Activated CD8-positive, alpha-beta memory T cell treated with anti-CD3 and anti-CD28 coated beads, Interleukin-2, amount 50 U/mL, for 24 hours (primary cell): ENCODE results near the gene CALM1.

ENCODE experiments used
- DNase-seq: peaks from one replicate; pipeline ENCODE4 v3.0.0-alpha.2; 2020; ENCODE audit errors: extremely low read depth

The CALM1 gene

DNA sequence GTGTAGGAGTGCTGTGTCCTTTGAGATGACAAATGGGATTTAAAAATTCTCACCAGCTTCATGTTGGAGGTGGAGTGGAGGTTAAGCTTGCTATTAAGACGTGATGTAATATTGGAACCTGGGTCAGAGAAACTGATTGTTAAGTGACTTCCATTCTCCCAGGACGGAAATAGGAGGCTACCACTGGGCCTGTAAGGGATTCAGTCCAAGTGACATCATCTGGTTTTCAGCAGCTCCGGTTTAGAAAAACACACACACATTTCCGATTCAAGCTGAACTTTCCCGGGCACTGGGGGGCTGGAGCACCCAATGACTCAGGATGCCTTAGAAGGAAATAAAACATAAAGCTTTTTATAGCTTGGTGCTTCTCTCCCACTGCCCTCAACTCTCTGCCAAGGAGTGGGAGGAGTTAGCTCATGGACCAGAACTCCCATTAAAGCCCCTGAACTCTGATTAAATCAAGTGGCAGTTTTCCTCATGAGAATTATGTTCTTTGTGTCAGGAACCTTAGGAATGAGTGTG lies 12.4 kb downstream of the CALM1 start:
- DNase-seq = no peak

DNA sequence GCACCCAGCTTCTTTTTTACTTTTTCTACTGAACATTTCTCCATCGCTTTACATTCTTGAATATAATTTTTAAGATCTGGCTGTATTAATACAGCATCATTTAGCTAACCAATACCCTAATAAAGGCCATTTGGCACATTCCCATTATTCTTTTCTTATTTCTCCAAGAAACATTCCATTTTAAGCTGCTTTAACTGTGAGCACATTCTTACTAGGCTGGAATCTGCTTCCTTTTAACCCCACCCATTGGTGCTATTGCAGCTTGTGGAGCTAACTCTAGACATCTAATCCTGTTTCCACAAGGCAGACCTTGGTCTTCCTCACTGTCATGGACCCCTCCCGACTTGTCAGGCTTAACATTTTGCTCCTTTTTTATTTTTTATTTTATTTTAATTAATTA lies 15.2 kb downstream of the CALM1 start:
- no peak for DNase-seq

DNA sequence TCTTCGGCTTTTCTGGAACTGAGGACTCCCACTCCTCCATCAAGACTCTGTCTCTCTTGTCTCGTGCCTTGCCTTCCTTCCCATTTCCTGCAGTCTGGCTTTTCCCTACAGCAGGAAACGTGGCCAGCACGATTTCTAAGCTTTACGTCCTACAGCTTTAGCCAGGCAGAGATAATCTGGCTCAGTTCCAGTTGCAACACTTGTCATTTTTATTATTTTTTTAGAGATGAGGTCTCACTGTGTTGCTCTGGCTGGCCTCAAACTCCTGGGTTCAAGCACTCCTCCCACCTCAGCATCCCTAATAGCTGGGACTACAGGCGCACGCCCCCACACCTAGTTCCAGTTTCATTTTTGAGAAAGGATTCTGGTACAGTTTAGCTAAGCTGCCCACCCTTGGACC lies 19.9 kb downstream of the CALM1 start:
- no peak for DNase-seq

DNA sequence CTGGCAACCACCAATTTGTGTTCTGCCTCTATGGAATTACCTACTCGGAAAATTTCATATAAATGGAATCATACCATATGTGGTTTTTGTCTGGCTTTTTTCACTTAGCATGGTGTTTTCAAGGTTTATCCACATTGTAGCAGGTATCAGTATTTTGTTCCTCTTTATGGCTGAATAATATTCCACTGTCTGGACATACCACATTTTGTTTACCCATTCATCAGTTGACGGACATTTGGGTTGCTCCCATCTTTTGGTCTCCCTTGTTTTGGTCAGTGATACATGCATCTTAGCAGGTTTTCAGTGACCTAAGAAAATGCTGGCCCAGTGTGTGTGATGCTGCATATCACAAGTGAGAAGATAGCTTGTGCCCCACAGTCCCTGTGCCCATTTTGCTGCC lies 21.2 kb downstream of the CALM1 start:
- no peak for DNase-seq

DNA sequence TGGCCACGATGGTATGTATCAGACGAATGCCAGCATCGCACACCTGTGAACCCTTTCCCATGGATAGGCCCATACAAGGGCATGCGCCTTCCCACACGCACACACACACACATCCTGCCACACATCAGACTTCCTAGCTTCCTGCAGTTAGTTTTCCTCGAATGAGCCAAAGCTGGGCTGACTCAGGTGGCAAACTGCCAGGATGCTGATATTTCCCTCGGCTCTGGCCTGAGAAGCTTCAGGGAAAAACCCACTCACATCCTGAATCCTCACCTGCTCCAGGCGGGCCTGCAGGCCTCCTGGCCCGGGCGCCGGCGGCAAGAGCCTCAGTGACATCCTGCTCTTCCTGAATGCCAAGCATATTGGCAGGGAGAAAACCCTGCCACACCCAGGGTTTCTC lies 22.4 kb downstream of the CALM1 start:
- no peak for DNase-seq

DNA sequence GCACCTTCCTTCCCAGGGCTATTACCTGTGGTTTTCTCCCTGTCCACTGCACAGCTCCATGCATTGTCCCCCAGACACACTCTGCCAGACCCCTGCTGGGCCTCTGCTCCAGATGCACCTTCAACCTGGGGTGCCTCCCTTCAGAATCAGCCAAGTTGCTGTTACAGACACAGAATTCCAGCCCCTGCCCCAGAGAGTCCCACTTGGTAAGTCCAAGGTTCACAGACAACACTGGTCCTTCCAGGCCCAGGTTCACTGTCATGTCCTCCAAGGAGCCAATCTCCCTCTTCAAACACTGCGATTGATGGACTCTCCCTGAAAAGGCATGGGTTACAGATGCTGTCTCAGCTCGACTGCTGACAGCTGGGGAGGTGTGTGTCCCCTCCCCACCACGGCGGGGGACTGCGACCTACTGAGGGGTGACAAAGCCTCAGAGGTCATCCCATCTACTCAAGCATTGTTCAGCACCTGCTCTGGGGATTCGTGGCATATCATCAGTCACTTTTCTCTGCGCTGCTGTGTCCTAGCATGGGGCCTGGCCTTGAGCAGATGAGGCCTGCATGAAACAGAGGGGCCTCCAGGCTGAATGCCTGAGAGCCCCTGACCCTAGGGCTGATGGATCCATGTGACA lies 24.3 kb downstream of the CALM1 start:
- no peak for DNase-seq

DNA sequence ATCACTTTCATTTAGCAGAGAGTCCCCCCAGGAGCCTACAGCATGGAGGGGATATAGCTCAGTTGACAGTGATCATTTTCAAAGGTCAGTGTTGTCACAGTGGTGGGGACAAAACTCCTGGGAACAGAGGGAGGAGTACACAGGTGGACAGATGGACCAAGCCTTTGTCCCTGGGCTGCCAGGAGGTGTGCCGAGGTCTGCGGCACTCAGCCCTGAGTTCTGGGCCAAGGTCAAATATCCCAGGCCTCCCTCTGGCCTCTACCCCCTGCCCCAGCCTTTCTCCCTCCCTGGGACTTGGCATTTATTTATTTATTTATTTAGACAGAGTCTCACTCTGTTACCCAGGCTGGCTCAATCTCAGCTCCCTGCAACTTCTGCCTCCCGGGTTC lies 24.8 kb downstream of the CALM1 start:
- no peak for DNase-seq

DNA sequence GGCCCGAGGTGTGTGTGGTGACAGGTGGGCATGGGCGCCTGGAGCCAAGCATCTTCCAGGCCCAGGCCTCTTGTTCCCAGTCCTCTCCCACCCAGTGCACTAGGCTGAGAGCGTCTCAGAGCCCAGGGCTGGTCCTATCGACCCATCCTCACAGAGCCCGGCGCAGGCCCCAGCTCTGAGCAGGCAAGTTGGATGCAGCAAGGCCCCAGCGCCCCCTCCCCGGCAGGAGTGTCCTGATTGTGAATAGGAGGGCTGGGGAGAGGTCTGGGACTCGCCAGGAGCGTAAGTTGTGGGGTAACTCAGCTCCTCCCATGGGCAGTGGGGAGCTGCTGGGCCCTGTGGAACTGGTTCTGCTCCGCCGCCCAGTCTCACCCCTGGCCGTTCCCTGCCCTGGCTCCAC lies 26.3 kb downstream of the CALM1 start:
- DNase-seq = no peak

DNA sequence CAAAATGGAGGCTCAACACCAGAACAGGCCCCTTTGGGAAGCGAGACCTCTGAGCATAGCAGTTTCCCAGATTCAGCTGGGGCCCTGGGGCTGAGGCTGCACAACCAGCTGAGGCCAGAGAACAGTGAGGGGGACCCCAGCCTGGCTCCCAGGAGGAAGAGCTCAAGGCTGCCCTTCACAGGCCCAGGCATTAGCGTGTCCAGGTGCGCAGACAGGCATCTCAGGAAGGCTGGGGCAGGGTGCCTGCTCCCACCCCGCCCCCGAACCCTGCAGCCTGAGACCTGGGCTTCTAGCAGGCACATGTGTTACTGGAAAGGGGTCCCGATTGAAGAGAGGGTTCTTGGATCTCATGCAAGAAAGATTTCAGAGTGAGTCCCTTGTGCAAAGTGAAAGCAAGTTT lies 27.2 kb downstream of the CALM1 start:
- no peak for DNase-seq

DNA sequence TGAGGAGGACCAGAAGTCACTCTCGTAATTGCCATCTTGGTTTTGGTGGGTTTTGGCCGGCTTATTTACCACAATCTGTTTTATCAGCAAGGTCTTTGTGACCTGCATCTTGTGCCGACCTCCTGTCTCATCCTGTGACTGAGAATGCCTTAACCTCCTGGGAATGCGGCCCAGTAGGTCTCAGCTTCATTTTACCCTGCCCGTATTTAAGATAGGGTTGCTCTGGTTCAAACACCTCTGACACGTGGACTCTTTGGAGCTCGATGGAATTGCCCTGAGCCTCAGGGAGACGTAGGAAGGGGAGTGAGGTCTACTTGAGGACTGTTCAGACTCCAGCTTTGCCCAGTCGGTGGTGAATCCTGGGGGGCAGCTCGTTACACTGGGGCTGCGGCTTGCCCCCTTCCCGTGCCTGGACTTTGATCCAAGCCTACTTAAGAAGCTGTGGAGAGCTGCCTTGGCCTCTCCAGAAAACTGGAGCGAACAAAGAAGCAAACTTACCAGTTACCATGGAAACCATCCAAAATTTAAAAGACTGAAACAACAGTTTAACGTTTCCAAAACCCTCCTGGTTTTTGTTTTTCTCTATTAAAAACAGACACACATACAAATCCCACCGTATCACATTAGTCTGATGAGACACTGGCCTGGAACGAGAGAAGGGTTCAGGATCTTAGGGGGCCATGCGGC lies 28.0 kb downstream of the CALM1 start:
- DNase-seq = no peak

DNA sequence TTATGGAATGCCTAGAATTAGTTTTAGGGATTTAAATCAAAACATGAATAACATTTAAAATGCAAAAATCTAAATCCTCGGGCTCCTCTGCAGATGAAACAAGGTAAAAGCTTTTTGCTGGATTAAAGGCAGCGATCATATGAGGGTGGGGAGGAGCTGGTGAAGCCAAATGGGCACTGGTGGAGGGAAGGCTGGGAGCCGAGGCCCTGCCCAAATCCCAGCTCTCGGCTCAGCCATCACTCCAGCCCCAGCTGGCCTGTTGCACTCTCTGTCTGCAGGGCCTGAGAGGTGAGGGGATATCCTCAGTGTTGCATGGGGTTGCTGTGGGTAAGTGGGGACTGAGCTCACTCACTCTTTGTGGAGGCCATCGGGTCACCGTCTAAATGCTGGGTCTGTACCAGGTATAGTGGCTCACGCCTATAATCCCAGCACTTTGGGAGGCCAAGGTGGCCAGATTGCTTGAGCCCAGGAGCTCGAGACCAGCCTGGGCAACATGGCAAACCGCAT lies 28.6 kb downstream of the CALM1 start:
- DNase-seq = no peak

DNA sequence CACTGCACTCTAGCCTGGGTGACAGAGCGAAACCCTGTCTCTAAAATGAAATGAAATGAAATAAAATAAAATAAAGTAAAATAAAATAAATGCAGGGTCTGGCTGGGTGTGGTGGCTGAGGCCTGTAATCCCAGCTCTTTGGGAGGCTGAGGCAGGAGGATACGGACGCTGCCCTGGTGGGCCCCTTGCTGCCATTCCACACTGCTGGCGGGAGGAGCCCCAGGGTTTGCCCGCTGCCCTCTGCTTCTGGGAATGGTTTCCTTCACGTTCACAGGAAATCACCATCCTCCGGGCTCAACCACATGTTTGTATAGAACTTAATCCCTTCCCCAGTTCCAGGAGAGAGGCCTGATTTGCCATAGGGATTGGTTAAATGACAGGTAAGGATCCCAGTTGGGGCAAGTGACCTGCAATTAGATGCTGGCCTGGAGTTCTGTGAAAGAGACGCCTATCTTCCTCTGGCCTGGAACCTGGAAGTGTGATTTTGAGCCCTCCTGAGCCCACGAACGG lies 29.3 kb downstream of the CALM1 start:
- DNase-seq = no peak

DNA sequence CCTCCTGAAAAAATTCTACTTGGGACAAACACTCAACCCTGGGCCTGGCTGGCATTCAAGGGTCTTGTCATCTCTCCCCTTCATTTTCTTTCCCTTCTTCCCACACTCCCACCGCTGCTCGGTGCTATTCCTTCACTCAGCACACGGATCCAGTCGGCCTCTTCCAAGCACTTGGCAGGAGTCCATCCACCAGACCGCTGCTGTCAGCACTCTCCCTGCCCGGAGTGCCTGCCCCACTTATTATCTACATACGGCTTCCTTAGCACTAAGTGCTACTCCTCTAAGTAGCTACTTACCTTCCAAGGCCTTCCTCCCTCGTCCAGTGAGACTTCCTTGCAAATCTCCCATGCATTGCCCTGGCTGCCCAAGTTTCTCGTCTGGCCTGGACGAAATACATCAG lies 29.8 kb downstream of the CALM1 start:
- DNase-seq = no peak

DNA sequence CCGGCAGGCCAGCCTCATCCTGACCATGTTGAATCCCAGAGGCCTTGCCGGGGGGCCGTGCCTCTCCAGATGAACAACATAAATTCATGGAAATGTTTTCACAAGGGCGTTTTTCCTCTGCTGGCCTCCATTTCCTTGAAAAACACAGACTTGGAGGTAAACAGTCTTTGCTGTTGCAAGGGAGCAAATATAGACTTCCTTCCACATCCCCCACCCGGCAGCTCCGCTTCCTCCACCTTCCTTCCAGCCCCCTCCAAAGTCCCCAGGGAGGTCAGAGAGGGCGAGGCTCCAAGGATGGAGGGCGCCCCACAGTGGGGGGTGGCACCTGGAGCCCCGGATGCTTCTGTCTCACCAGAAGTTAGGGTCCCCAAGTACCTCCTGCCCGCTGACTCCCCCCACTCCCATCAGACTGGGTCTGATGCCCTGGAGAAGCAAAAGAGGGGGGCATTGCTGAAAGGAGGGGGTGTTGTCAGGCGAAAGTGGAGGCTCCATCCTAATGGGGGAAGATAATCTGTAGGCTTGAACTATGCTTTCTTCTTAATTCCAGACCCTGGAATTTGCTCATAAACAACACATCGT lies 31.1 kb downstream of the CALM1 start:
- no peak for DNase-seq

DNA sequence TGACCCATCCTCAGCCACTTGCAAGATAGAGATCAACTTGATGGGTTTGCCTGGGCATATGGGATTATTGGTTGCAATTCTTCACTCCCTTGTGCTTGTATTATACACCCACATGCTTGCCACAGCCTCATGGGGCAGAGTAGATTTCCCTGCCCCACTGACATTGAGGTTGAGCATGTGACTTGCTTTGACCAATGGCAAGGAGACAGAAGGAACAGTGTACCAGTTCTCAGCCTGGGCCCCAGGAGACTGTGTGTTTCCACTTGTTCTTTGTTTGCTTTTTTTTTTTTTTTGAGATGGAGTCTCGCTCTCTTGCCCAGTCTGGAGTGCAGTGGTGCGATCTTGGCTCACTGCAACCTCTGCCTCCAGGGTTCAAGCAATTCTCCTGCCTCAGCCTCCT lies 31.8 kb downstream of the CALM1 start:
- no peak for DNase-seq

DNA sequence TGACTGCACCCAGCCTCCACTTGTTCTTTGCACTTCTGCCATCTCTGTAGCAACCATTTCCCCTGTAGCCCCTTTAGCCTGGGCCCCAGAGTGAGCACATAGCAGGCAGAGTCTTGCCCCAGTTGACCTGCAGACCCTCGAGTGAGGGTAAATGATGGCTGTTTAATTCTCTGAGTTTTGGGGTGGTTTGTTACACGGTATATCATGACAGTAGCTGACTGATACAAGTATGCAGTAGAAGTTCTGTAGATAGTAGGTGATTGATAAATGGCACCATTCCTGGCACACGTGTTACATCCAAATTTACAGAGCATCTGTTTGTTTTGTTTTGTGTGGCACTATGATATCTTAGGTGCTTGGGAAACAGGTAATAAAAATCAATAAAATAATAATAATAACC lies 32.4 kb downstream of the CALM1 start:
- DNase-seq = no peak

DNA sequence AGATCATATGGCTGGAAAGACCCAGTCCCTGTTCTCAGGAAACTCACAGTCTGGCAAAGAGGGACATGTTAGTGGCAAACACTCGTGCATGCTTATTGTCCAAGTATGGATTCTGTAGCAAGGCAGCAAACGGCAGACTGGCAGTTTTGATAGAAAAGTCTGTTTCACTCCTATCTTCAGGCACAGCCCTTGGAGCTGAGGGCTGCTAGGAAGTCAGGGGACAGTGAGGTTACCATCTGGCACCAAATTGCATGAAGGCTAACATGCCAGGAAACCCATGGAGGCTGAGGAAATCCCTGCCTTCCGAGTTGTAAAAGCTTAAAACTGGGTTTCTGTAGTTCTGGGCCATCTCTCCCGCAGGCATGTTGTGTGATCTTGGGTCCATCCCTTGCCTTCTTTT lies 32.9 kb downstream of the CALM1 start:
- no peak for DNase-seq

DNA sequence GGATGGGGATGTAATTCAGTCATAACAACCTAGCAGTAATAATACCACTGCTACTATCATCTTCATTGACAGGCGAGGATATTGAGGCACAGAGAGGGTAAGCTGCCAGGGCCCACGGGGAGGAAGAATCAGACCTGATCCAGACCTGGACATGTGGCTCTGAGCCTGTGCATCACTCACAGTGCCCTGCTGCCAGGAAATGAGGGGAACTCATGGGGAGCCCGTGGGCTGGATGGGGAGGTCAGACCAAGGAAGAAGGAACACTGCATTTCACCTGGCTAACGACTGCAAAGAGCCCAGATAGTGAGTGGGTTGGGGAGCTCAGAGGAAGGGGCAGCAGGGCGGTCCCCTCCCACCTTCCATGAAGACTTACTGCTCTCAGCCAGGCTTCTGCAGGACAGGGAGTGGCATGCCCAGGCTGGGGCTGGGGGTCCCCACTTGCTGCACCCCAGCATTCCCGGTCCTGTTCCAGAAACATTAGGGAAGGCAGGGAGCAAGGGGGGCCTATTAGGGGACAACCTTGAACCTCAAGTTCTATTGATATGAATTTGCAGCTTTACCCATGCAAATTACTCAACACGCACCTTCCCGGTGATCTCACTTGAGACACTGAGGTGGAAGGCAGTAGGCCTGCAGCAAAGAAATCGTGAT lies 37.7 kb downstream of the CALM1 start:
- DNase-seq = no peak

DNA sequence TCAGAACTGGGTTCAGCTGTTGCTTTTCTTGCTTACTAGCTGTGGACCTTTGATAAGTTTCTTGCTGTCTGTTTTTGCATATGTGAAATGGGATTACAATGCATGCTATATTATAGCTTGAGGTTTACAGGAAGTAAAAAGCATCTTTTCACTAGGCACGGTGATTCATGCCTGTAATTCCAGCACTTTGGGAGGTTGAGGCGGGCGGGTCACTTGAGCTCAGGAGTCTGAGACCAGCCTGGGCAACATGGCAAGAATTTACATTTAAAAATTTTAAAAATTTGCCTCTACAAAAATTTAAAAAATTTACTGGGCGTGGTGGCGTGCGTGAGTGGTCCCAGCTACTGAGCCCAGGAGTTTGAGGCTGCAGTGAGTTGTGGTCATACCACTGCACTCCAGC lies 42.0 kb downstream of the CALM1 start:
- DNase-seq = no peak

DNA sequence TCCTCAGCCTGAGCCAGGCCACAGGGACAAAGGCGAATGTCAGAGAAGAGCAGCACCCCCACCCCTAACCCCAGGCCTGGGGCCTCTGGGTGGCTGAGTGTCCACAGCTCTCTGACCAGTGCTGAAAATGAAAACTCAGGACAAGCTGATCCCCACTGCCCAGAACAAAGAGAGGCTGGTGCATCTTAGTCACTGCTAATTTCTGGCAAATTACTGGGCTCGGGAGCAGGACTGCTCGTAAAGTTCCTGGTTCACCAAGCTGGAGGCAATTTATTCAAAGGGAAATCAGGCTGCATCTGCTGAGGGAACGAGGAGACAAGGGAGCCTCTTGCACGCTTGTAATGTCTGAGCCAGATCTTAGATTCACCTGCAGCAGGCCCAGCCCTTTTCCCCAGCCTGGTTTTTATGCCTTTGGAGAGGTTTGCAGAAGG lies 43.2 kb downstream of the CALM1 start:
- no peak for DNase-seq

DNA sequence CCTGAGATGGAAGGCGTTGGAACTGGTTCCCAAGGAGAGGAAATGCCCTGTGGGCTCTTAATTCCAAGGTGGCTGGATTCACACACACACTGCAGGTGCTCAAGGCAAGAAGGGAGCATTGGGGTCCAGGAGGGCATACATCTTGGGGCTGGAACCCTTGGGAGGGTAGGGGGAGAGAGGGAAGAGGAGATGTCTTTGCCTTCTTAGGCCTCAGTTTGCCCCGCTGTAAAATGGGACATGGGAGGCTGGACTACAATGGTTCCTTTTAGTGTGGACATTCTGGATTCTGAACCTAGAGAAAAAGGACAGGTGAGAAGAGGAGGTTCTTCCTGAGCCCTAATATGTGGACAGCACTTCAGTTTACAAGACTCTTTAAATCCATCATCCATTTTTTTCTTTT lies 43.8 kb downstream of the CALM1 start:
- no peak for DNase-seq

DNA sequence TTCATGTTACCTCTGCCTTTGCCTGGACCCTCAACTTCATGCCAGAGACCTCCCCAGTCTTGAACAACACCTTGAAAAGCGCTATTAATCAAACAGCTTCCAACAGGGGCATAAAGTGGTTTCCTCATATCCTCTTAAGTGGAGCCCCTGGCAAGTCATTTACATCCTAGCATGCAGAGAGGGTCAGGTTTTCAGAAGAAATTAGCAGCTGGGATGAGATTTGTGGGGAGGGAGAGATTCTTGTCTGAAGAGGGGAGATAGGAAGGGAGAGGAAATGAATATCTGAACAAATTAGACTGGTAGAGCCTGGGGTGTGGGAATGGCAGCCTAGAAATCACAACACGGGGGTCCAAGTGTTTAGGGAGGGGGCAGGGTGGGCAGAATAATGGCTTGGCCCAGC lies 45.6 kb downstream of the CALM1 start:
- DNase-seq = no peak
